LNCaP clone FGC (cell line): ENCODE measurements around the gene RGL3.
"Not testable (repeated sequence)": the region's sequence is repeated elsewhere in the genome, so short reads cannot be mapped to it uniquely, and the experiment has no call there.

Source experiments
- DNase-seq: peaks from one replicate; pipeline ENCODE4 v3.0.0-alpha.2; 2011; ENCODE audit warnings: low read depth
- H3K4me3 ChIP-seq: 2 replicates; pipeline ENCODE4 v1.5.1; 2011; ENCODE audit warnings: mild to moderate bottlenecking, low read depth, low read length, control low read depth
- CTCF ChIP-seq: IDR thresholded peaks from 2 replicates; pipeline ENCODE4 v1.5.1; 2012; ENCODE audit warnings: mild to moderate bottlenecking; ENCODE audit not compliant: control insufficient read depth, insufficient read depth; ENCODE audit errors: extremely low read depth

Gene RGL3

GRCh38 chr19:11410682-11411081, 8.4 kb downstream of the RGL3 start:
- H3K4me3 ChIP-seq = no peak overlapping the region
- no peak for DNase-seq
- TF ChIP-seq CTCF = no peak

GRCh38 chr19:11408591-11408990, 10.5 kb downstream of the RGL3 start:
- no peak for TF ChIP-seq CTCF
- no peak for DNase-seq
- H3K4me3 ChIP-seq = no peak overlapping the region

GRCh38 chr19:11406703-11407236, 12.3 kb downstream of the RGL3 start:
- not testable (repeated sequence) for DNase-seq, H3K4me3 ChIP-seq

- DNase-seq = no peak
- H3K4me3 ChIP-seq = no peak overlapping the region
- TF ChIP-seq CTCF = no peak
Observed at GRCh38 chr19:11405846-11406643, 13.1 kb downstream of the RGL3 start.

- no peak for TF ChIP-seq CTCF
- H3K4me3 ChIP-seq = no peak overlapping the region
- DNase-seq = no peak
Observed at GRCh38 chr19:11404588-11405222, 14.4 kb downstream of the RGL3 start.

- no peak for TF ChIP-seq CTCF
- no peak overlapping the region for H3K4me3 ChIP-seq
- no peak for DNase-seq
Observed at GRCh38 chr19:11401808-11402543, 17.1 kb downstream of the RGL3 start.

GRCh38 chr19:11400798-11401197, 18.3 kb downstream of the RGL3 start:
- no peak for DNase-seq
- no peak overlapping the region for H3K4me3 ChIP-seq
- TF ChIP-seq CTCF = no peak
